Breast epithelium (tissue), 4 donors: ENCODE measurements around the gene FBXO34. TPM values are rescaled to one million over a fixed set of nuclear protein-coding genes. Genes with fewer than 3 reads are reported as not detected.

ENCODE experiments used
- DNase-seq, 2 donors: peaks; one replicate each; pipeline ENCODE4 v3.0.0-alpha.2; 2019; ENCODE audit warnings: low spot score in 2 of 2
- H3K27ac ChIP-seq, 2 donors: fragments of 200-600 bp; sonication (generic) in 1 of 2; one replicate each; pipeline ENCODE4 v1.5.1; 2016 to 2019; ENCODE audit warnings: mild to moderate bottlenecking in 1 of 2
- H3K27me3 ChIP-seq, 2 donors: fragments of 200-600 bp; sonication (generic) in 1 of 2; one replicate each; pipeline versions ENCODE4 v1.5.1 to v1.6.0; 2017 to 2019; ENCODE audit warnings: control low read depth in 1 of 2, mild to moderate bottlenecking in 1 of 2
- H3K36me3 ChIP-seq: fragments of 200-600 bp; one replicate; pipeline ENCODE4 v1.5.1; 2019
- H3K4me1 ChIP-seq, 2 donors: fragments of 200-600 bp; sonication (generic); one replicate each; pipeline ENCODE4 v1.5.1; 2016 to 2019; ENCODE audit warnings: control low read depth in 1 of 2
- H3K4me3 ChIP-seq, 3 donors: fragments of 200-600 bp; sonication (generic); 1 replicate in 2 of 3; 2 replicates in 1 of 3; pipeline ENCODE4 v1.5.1; 2016 to 2019; ENCODE audit warnings: mild to moderate bottlenecking in 3 of 3, moderate library complexity in 2 of 3
- H3K9me3 ChIP-seq, 2 donors: fragments of 200-600 bp; sonication (generic) in 1 of 2; one replicate each; pipeline ENCODE4 v1.5.1; 2016 to 2019; ENCODE audit warnings: control low read depth in 1 of 2
- CTCF ChIP-seq, 3 donors: fragments of 450-650 bp; IDR thresholded peaks; one replicate each; pipeline ENCODE4 v1.5.1; 2016 to 2017; ENCODE audit warnings: antibody characterized with exemption in 3 of 3, mild to moderate bottlenecking in 3 of 3, moderate library complexity in 3 of 3
- POLR2A ChIP-seq: fragments of 450-650 bp; IDR thresholded peaks from one replicate; pipeline ENCODE4 v1.6.1; 2016; ENCODE audit warnings: antibody characterized with exemption, mild to moderate bottlenecking, moderate library complexity
- POLR2AphosphoS5 ChIP-seq, 3 donors: sonication (generic); formaldehyde crosslinking; IDR thresholded peaks; one replicate each; pipeline ENCODE4 v1.6.1; 2017; ENCODE audit warnings: antibody characterized with exemption in 3 of 3
- intact Hi-C: fragments of 100-400 bp; cut with DNase I; formaldehyde crosslinking; loops from one replicate; pipeline ENCODE4 v1.15.1; 2023; ENCODE audit warnings: low total_unique reads
- total RNA-seq, 3 donors: library from RNA; depleted of rRNA; stranded (reverse); fragments of >200 nt; gene quantifications; one replicate each; pipeline ENCODE4 v1.1.0, GENCODE V29; 2016

The FBXO34 gene
- total RNA-seq, 3 donors from 2014 or later: 31.8 to 56.5 (median 34.7) TPM

- DNase-seq: no peak
- no peaks in the 10 kb centered on the region for H3K27me3 ChIP-seq
- H3K27ac ChIP-seq: no peak overlapping the region
- peaks cover 3 to 5% of the 10 kb centered on the region in 2 donors for H3K9me3 ChIP-seq
- intact Hi-C loops: no loop called here
- H3K4me3 ChIP-seq: no peak overlapping the region
- TF ChIP-seq POLR2A (no peak), CTCF (IDR thresholded peaks at IDR 0.05) (no peak), POLR2AphosphoS5 (IDR thresholded peaks at IDR 0.05) (no peak)
- peaks cover 4% of the 10 kb centered on the region for H3K36me3 ChIP-seq
- H3K4me1 ChIP-seq: no peaks in the 10 kb centered on the region
These were observed 46.5 kb downstream of the FBXO34 start for GRCh38 chr14:55317542-55318306.

DNA sequence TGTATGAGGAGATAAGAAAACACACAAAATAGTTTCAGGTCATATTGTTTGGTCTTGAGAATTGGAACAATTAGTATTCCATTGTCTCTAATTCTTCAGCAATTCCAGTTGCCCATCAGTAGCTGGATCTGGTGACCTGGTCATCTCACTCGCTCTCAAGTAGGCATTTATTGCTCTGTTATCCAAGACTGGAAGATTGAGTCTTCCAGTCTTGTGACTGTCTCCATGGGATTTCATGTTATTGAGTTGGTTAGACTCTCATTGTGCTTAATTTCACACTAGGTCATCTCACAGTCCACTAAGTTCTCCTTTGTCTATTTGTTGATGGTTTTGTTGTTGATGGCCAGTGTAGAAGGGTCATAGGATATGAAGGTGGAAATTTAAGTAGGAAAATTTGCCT lies 47.5 kb downstream of the FBXO34 start:
- intact Hi-C loops: no loop called here
- TF ChIP-seq POLR2AphosphoS5 (IDR thresholded peaks at IDR 0.05) (no peak), CTCF (IDR thresholded peaks at IDR 0.05) (no peak), POLR2A (no peak)
- Histone ChIP-seq H3K27ac (no peak overlapping the region), H3K4me3 (no peak overlapping the region), H3K36me3 (peaks cover 4% of the 10 kb centered on the region), H3K9me3 (no peaks in the 10 kb centered on the region), H3K27me3 (no peaks in the 10 kb centered on the region), H3K4me1 (no peaks in the 10 kb centered on the region)
- DNase-seq: no peak

DNA sequence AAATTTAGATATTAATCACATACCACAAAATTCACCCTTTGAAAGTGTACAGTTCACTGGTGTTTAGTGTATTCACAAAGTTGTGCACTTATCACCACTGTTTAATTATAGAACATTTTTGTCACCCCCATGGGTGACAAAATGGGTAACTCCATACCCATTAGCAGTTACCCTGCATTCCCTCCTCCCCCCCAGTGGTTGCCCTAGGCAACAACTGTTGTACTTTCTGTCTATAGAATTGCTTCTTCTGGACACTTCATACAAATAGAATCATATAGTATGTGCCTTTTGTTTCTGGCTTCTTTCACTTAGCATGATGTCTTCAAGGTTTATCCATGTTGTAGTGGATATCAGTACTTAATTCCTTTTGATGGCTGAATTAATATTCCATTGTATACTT lies 52.7 kb downstream of the FBXO34 start:
- no peaks in the 10 kb centered on the region for H3K9me3 ChIP-seq
- intact Hi-C loops: no loop called here
- no peak for TF ChIP-seq POLR2A
- no peak for TF ChIP-seq CTCF (IDR thresholded peaks at IDR 0.05)
- TF ChIP-seq POLR2AphosphoS5 (IDR thresholded peaks at IDR 0.05): no peak
- DNase-seq: no peak
- H3K27ac ChIP-seq: no peak overlapping the region
- no peaks in the 10 kb centered on the region for H3K36me3 ChIP-seq
- H3K4me3 ChIP-seq: no peak overlapping the region
- no peaks in the 10 kb centered on the region for H3K27me3 ChIP-seq
- no peaks in the 10 kb centered on the region for H3K4me1 ChIP-seq

DNA sequence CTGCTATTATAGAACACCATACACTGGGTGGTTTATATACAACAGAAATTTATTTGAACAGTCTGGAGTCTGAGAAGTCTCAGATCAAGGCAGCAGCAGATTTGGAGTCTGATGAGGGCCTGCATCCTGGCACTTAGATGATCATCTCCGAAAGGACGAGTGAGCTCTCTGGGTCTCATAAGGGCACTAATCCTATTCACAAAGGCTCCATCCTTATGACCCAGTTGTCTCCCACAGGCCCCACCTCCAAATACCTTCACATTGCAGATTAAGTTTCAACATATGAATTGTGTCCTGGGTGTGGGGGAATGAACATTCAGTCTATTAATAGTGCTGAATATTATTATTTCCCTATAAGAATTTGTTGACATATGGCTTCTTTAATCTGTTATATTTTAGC lies 53.6 kb downstream of the FBXO34 start:
- Histone ChIP-seq H3K4me3 (no peak overlapping the region), H3K27ac (no peak overlapping the region), H3K27me3 (no peaks in the 10 kb centered on the region), H3K36me3 (no peaks in the 10 kb centered on the region), H3K4me1 (no peaks in the 10 kb centered on the region), H3K9me3 (no peaks in the 10 kb centered on the region)
- no peak for TF ChIP-seq CTCF (IDR thresholded peaks at IDR 0.05)
- no peak for TF ChIP-seq POLR2A
- TF ChIP-seq POLR2AphosphoS5 (IDR thresholded peaks at IDR 0.05): no peak
- DNase-seq: no peak
- intact Hi-C loops: no loop called here

DNA sequence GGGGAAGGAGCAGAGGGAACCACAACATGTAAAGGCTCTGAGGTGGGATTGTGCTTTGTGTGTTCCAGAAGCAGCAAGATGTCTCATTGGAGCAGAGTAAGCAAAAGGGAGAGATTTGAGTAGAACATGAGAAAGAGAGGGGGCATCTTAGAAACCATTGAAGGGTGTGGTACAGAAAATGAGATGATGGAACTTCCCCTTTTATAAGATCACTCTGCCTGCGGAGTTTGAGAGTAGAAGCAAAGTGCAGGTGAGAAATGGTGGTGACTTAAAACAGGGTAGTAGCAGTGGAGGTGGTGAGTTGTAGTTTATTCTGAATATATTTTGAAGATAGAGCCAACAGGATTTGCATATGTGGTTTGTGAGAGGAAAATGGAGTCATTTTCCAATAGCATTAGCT lies 56.0 kb downstream of the FBXO34 start:
- TF ChIP-seq CTCF (IDR thresholded peaks at IDR 0.05) (no peak), POLR2A (no peak), POLR2AphosphoS5 (IDR thresholded peaks at IDR 0.05) (no peak)
- H3K4me1 ChIP-seq: no peaks in the 10 kb centered on the region
- DNase-seq: no peak
- H3K9me3 ChIP-seq: no peaks in the 10 kb centered on the region
- no peaks in the 10 kb centered on the region for H3K27me3 ChIP-seq
- intact Hi-C loops: no loop called here
- H3K36me3 ChIP-seq: no peaks in the 10 kb centered on the region
- H3K27ac ChIP-seq: peak overlapping the region in 1 of 2 donors; percentile 12
- H3K4me3 ChIP-seq: no peak overlapping the region
